Mesenteric fat pad (tissue), 1 donor: ENCODE data around the gene CCER1. TPM values are rescaled to one million over a fixed set of nuclear protein-coding genes. Genes with fewer than 3 reads are reported as not detected.

ENCODE experiments used
- DNase-seq: peaks from one replicate; pipeline ENCODE4 v3.0.0-alpha.2; 2020; ENCODE audit warnings: low spot score
- total RNA-seq: library from RNA; stranded (reverse); fragmentation: NEBNext Ultra II Directional; extraction: Animal tissue kit (Norgen Biotek cat#: 25700); gene quantifications from one replicate; pipeline ENCODE4 v1.2.1, GENCODE V29; 2021
- donor health status: DM: yes; HTN: yes; CAD: no.

Gene CCER1
- total RNA-seq, 1 donor from 2014 or later = not detected

DNA sequence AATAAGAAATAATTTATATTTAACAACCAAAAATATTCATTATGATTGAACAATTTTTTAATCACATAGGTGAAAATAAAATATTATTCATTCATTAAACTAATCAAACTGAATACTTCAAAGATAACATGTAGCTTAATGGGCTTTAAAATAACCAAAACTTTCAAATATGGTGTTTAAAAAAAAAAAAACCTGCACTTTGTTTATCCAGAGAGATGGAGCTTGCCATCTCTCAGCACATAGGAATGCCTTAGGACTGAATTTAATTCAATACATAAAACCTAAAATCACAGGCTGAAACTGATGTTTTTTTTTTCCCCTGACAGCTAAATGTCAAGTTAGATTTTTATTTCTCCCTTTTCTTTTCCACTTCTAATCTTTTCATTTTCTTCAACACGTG is 14.4 kb upstream of the CCER1 start:
- DNase-seq = no peak

DNA sequence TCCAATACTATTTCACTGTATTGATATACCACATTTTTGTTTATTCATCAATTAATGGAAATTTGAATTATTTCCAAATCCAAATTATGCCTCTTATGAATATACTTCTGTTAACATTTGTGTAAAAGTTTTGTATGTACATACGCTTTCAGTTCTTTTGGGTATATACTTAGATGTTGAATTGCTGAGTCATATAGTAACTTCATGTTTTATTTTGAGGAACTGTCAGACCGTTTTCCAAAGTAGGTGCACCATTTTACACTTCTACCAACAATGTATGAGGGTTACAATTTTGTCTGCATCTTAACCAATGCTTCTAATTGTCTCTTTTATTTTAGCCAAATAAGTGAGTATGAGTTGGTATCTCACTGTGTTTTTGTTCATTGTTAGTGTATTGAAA is 10.2 kb upstream of the CCER1 start:
- no peak for DNase-seq

- no peak for DNase-seq
These were observed 9.6 kb upstream of the CCER1 start for GRCh38 chr12:90964616-90965015.

DNA sequence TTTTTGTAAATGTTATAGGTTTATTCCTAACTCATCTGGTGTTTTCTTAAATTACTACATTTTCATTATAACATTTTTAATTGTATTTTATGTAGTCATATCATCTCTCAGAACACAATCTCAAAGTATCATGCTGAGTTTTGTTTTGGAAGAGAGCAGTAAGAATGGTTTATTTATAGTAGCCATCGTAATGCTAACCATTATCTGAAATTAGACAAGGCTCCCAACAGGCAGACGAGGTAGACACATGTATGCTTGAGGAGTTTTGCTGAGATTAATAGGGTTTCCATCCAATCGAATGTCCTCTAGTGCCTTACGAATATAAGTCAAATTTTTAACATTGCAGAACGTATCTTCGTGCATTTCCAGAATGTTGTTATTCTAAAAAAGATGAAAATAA is 9.0 kb upstream of the CCER1 start:
- no peak for DNase-seq

DNA sequence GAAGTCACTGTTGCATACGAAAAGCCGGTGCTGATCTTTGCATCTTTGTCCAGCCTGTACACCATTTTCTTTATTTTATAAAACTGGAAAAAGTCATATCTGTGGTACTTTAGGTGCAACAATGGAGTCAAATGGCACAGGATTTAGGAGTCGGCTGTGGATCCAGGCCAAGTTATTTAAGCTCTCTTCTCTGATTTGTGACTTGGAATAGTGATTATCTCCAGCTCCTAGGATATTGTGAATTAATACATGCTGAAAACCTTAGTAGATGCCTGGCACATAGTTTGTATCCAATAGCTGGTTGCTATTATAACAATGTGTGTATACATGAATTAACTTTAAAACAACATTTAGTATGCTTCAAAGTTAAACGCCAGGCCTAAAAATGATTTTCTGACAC is 6.2 kb upstream of the CCER1 start:
- DNase-seq = no peak

DNA sequence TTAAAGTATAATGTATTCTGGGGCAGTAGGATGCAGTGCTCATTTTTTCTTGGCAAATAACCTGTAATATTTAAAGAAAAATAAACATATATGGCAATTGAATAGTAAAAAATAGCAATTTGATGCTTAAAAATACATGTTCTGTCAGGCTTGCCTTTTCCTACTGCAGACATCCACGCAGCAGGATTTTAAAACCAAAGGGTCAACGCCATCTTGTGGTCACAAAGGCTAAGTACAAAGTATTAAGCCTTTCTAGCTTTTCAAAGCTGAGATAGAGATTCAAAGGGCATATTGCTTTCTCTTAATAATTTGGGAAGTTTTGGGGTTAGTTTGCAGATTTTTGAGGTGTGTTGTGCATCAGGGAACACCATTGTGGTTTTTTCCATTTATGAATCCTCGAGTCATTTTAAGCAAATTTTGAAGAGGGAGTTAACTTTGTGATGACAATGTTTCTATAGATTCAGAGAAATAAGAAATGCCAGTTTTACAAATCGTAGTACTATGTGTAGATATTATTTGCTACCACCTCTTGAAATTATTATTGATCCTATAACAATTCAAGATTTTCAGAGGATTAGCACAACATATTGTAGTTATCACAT is 4.7 kb upstream of the CCER1 start:
- no peak for DNase-seq

DNA sequence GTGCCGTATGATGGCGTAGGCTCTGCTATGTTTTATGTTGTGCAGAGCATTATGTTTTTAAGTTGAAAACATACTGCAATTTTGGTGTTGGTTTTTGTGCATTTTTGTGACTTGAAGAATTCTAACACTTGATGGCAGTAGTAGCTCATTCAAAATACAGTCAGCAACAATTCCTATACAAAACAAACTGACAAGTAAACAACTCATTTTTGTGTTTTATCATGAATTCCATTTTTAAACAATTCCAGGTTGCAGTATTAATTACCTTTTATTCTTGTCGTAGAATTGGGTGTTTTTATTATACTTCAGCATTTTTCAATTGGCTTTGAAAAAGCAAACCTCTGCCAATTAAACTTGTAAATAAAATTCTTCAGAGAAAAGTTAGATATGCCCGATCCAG is 4.1 kb upstream of the CCER1 start:
- DNase-seq = no peak

- DNase-seq = no peak
These were observed 3.4 kb upstream of the CCER1 start for GRCh38 chr12:90958347-90958746.

DNA sequence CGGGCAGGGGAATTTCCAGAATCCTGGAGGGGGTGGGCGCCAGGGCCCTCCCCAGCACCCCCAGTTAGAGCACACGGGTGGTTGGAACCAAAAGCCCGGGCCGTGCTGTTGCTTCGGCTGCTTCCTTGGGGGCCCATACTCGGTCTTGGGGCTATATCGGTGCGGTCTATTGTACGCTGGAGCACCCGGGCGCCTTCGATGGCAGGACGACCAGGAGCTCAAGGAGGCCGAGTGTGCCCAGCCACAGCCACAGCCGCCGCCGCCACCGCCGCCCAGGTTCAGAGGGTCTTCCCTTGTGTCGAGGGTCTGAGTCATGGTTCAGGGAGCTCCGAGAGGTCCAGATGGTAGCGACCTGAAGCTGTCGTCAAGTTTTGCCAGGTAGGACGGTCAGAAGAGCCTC is 548 bp downstream of the CCER1 start:
- no peak for DNase-seq

DNA sequence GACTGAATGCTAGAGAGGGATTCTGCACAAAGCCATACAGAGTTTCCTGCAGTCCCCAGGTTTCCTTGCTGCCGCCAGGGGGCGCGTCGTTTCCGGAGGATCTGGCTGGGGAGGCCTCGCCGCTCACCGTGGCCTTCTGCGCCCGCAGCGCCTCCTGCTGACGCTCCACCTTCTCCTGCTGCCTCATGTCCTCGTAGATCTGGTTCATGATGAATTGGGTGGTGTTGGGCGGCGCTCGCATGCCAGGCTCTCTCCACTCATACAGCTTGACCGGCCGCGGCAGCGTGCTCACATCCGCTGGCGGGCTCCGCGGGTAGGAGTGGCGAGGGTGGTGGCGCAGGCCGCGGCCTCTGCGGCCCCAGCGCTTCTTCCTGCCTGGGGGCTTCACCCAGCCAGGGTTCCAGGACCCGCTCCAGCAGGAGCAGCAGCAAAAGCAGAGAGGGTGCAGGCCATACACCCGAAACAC is 987 bp downstream of the CCER1 start:
- DNase-seq = no peak

GRCh38 chr12:90951432-90952105 is 3.4 kb downstream of the CCER1 start:
- no peak for DNase-seq

GRCh38 chr12:90947869-90948268 is 7.1 kb downstream of the CCER1 start:
- no peak for DNase-seq

GRCh38 chr12:90945070-90945649 is 9.8 kb downstream of the CCER1 start:
- no peak for DNase-seq

DNA sequence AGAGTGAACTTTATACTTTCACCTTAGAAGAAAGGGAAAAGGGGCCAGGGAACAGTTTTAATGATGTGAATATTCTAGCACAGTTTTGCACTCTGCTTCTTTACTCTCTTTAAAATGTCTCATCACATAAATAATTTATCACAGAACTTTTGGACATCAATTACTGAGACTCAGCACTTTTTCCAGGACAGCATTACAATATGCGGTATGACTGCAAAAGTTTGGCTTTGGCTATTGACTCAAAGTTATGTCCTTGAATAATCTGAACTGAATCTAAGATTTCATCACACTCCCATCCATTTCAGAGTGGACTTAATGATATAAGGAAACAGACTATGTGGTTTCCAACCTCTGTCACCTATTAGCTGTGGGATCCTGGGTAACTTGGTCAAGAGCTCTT is 11.7 kb downstream of the CCER1 start:
- no peak for DNase-seq

GRCh38 chr12:90940872-90941499 is 14.0 kb downstream of the CCER1 start:
- DNase-seq = no peak

DNA sequence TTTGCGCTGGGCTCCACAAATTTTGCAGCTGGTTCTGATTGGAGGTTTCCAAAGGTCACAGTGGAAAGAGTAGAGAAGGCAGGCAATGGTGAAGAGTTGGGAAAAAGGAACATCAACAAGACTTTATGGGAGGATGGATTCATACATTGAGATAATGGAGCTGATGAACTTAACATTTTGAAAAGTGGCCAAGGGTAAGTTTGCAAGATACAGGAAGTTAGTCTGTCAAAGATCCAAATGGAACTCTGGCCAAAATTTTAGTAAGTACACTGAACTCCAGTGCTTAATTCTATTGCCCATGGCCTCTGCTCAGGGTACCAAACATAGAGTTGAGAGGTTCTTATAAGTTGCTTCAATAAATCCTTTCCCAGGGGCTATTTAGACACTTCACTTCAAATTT is 15.6 kb downstream of the CCER1 start:
- no peak for DNase-seq

GRCh38 chr12:90938451-90938850 is 16.5 kb downstream of the CCER1 start:
- DNase-seq = no peak

DNA sequence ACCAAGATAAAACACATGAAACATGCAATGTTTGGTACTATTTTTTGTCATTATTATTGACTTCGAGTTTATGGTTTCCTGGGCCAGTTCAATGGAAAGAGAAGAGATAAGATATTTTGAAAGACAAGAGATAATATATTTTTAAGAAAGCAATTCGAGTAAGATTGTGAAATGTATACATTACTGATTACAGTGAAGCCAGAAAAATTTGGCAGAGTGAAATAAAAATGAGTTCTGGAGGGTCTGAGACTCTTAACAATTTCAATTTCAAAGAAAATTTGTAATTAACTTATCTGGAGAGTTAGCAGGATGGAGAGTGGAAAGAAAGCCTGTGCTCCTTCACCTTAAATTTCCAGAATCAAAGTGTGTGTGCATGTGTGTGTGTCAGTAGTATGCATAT is 17.3 kb downstream of the CCER1 start:
- DNase-seq = no peak

- DNase-seq = no peak
These were observed 18.6 kb downstream of the CCER1 start for GRCh38 chr12:90936230-90937005.

GRCh38 chr12:90925562-90925961 is 29.4 kb downstream of the CCER1 start:
- DNase-seq = no peak

DNA sequence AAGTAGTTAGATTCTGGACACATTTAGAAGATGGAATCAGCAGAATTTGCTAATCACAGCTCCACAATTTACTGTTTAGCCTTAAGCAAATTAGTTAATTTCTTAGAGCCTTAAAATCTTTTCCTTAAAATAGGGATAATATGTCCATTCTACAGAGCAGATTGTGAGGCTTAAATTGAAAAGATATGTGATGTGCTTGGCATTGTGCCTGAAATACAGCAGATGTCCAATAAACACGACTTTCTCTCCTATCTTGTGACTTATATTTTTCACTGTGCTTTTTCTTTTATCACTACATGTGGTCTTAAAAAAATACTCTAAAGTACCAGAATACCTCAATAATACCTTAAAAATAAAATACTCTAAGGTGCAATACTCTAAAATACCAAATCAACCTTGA is 30.6 kb downstream of the CCER1 start:
- DNase-seq = no peak

- no peak for DNase-seq
These were observed 32.8 kb downstream of the CCER1 start for GRCh38 chr12:90922145-90922627.
